Measurements from ENCODE around the gene USE1. TPM values are rescaled to one million over a fixed set of nuclear protein-coding genes. Genes with fewer than 3 reads are reported as not detected.
A peak's percentile ranks its signal among the peaks of the same experiment; 100 is the strongest.

USE1 gene, protein sequence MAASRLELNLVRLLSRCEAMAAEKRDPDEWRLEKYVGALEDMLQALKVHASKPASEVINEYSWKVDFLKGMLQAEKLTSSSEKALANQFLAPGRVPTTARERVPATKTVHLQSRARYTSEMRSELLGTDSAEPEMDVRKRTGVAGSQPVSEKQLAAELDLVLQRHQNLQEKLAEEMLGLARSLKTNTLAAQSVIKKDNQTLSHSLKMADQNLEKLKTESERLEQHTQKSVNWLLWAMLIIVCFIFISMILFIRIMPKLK
- total RNA-seq, result 10 to 100 TPM; 19.9 to 20.4 TPM

DNA sequence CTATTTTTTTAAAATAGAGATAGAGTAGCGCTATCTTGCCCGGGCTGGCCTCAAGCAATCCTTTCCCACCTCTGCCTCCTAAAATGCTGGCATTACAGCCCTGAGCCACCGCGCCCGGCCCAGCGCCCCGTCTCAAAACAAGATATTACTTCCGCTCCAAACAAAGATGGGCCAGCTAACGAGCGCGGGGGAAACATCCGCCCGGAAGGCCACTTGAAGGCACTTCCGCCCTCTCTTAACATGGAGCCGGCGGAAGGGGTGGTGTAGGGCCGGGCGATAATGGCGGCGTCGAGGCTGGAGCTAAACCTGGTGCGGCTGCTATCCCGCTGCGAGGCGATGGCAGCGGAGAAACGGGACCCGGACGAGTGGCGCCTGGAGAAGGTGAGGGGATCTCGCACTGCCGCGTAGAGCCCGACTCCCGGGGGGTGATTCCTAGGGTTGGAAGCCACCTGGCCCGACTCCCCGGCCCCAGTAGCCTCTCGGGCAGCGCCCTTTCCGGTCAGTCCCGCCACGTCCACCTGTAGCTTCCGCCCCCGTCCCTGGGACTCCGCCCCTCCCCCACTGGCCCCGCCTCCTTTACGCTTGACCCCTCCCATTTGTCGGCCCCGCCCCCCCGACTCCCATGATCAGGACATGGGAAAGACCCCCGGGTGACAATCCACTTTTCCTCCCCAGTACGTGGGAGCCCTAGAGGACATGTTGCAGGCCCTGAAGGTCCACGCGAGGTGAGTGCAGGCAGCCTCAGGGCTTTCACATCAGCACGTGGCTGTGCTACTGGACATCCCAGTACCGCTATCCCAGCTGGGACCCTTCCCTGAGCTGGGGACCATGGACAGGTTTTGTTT lies at the start of gene USE1:
Gene USE1, plus strand, starts transcription at position 231 of the 845 bp plus-strand sequence. Its CDS starts 49 bp downstream, at position 280.
- Mint-ChIP-seq H3K4me1 (peaks cover 25% of the 10 kb centered on the region), H3K27me3 (no peaks in the 10 kb centered on the region), H3K4me3 (peak within 1 kb of the TSS; percentile 77), H3K9me3 (no peaks in the 10 kb centered on the region), H3K36me3 (ENCODE audit: low read depth) (peaks cover 44% of the 10 kb centered on the region), H3K27ac (peak within 1 kb of the TSS; percentile 96)
- CTCF ChIA-PET, result interaction anchor here (0.9 to 2.1 kb wide), 6 partner anchors 11 to 67 kb away, joined by 3 to 15 read pairs (median 5); partner anchors contain the start of genes BABAM1 and OCEL1
- POLR2A ChIA-PET, result interaction anchor here (0.6 to 3.3 kb wide), 18 partner anchors 8 to 589 kb away, joined by 3 to 46 read pairs (median 4); partner anchors contain the start of genes ABHD8, ANKLE1, BABAM1 and MYO9B
- DNase-seq, result peak; percentile 91

DNA sequence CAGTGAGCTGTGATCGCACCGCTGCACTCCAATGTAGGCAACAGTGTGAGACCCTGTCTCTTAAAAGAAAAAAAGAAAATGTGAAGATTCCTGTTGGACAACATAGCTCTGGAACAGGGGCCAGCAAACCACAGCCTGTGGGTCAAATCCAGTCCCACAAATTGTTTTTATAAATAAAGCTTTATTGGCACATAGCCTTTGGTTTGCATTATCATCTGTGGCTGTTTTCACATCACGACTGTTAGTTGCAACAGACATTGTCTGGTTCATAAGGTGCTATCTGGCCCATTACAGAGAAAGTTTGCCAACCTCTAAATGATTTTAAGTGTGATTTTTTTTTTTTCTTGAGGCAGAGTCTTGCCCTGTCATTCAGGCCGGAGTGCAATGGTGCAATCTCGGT lies 49.4 kb upstream of the USE1 start:
- peaks cover 58% of the 10 kb centered on the region for H3K36me3 Mint-ChIP-seq (ENCODE audit: low read depth)
- CTCF ChIA-PET, result interaction anchor here (1.1 kb wide), 1 partner anchor 18 kb away, joined by 4 read pairs; no protein-coding TSS in a partner anchor

DNA sequence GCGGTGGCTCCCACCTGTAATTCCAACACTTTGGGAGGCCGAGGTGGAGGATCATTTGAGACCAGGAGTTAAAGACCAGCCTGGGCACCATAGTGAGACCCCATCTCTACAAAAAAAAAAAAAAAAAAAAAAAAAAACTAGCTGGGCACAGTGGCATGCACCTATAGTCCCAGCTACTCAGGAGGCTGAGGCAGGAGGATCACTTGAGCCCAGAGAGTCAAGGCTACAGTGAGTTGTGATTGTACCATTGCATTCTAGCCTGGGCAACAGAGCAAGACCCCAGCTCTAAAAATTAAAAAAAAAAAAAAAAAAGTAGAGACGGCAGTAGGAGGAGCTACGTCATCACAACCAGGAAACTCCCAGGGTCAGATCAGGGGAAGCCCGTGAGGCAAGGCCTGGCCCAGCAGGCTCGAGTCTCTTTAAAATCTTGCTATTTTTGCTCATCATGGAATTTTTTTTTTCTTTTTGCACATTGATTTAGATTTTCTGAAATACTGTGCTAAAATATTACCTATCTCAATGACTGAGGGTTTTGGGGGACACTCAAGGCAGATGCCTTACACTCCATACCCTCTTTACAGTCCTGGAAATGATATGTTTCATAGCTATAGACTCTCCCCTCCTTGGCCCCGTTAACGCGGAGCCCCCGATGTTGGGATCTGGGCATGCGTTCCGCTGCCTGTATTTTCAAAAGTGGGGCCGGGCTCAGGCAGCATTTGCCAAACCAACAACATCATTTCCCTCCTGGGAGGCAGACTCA lies 44.4 kb upstream of the USE1 start:
- Mint-ChIP-seq H3K36me3 (ENCODE audit: low read depth) (peaks cover 48% of the 10 kb centered on the region), H3K27me3 (no peaks in the 10 kb centered on the region), H3K27ac (peak overlapping the region; percentile 21), H3K4me1 (peaks cover 17% of the 10 kb centered on the region), H3K4me3 (no peak overlapping the region), H3K9me3 (no peaks in the 10 kb centered on the region)
- CTCF ChIA-PET, result no interaction called here
- POLR2A ChIA-PET, result interaction anchor here (1.3 kb wide), 1 partner anchor 94 kb away, joined by 4 read pairs; no protein-coding TSS in a partner anchor
- no peak for DNase-seq

More for the DNA sequence above, 49.4 kb upstream of the USE1 start:
- DNase-seq, result no peak
- POLR2A ChIA-PET, result interaction anchor here (0.7 kb wide), 1 partner anchor 42 kb away, joined by 4 read pairs; no protein-coding TSS in a partner anchor
- Mint-ChIP-seq H3K27me3 (no peaks in the 10 kb centered on the region), H3K4me1 (peaks cover 4% of the 10 kb centered on the region), H3K27ac (no peak overlapping the region), H3K4me3 (no peak overlapping the region), H3K9me3 (no peaks in the 10 kb centered on the region)

DNA sequence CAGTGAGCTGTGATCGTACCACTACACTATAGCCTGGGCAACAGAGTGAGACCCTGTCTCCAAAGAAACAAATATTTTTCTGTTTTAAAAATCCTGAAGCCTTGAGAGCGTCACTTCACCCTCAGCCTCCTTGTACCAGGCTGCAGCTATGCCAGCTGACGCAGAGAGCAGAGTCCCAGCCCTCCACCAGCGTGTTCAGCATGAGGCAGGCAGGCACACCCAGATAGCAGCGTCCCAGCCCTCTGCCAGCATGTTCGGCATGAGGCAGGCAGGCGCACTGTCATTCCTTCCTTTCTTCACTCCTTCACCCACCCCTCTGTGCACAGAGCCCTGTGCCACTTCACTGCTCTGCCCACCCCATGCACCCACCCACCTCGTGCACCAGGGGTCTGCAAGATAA lies 43.3 kb upstream of the USE1 start:
- no peaks in the 10 kb centered on the region for H3K9me3 Mint-ChIP-seq

DNA sequence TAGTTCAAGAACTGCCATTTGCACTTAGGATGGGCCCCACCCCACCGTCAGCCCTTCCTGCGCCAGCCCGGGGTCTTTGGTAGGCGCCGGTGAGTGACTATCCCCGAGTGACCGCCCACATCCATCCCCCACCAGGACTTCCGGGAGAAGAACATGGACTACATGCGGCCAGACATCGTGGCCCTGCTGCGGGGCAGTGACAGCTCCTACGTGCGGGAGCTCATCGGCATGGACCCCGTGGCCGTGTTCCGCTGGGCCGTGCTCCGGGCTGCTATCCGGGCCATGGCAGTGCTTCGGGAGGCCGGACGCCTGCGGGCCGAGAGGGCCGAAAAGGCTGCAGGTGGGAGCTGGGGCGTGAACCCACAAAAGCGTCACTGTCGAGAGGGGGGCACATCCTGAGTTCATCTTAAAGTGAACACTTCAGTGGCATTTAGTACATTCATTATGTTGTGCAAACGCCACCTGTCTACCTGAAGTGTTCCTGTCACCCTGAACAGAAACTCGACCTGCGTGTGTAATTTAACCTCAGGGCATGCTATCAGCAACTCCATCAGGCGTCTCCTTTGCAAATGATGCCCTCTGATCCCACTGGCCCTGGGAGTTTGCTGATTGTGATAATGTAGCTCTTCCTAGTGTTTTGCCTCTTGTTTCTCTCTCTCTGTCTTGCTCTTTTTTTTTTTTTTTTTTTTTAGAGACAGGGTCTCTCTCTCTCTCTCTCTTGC lies 42.4 kb upstream of the USE1 start:
- peaks cover 53% of the 10 kb centered on the region for H3K36me3 Mint-ChIP-seq (ENCODE audit: low read depth)
- H3K27ac Mint-ChIP-seq, result no peak overlapping the region
- DNase-seq, result no peak
- POLR2A ChIA-PET, result no interaction called here
- H3K9me3 Mint-ChIP-seq, result no peaks in the 10 kb centered on the region
- H3K27me3 Mint-ChIP-seq, result no peaks in the 10 kb centered on the region
- CTCF ChIA-PET, result interaction anchor here (1.4 kb wide), 1 partner anchor 12 kb away, joined by 5 read pairs; no protein-coding TSS in a partner anchor
- H3K4me1 Mint-ChIP-seq, result peaks cover 17% of the 10 kb centered on the region
- H3K4me3 Mint-ChIP-seq, result no peak overlapping the region

More for the DNA sequence above, 43.3 kb upstream of the USE1 start:
- CTCF ChIA-PET, result no interaction called here
- no peak overlapping the region for H3K4me3 Mint-ChIP-seq
- POLR2A ChIA-PET, result no interaction called here
- H3K27ac Mint-ChIP-seq, result no peak overlapping the region
- H3K36me3 Mint-ChIP-seq (ENCODE audit: low read depth), result peaks cover 47% of the 10 kb centered on the region
- no peak for DNase-seq
- H3K27me3 Mint-ChIP-seq, result no peaks in the 10 kb centered on the region
- peaks cover 17% of the 10 kb centered on the region for H3K4me1 Mint-ChIP-seq

DNA sequence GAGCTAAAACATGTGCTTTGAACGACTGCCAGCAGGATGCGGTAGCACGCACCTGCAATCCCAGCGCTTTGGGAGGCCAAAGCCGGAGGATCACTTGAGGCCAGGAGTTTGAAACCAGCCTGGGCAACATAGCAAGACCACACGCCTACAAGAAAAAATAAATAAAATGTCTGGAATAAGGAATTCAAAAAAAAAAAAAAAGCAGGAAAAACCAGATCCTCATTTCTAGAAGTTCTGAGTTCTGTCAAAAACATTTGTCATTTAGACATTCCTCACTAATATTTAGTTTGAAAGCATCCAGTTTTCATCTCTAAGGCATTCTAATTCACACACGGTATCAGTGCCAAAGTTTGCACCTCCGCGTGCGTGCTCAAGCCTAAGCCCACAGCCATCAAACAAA lies 36.9 kb upstream of the USE1 start:
- Mint-ChIP-seq H3K4me3 (no peak overlapping the region), H3K9me3 (no peaks in the 10 kb centered on the region), H3K27me3 (no peaks in the 10 kb centered on the region), H3K36me3 (ENCODE audit: low read depth) (peaks cover 46% of the 10 kb centered on the region), H3K27ac (no peak overlapping the region), H3K4me1 (peaks cover 17% of the 10 kb centered on the region)
- CTCF ChIA-PET, result no interaction called here
- no peak for DNase-seq
- POLR2A ChIA-PET, result no interaction called here

DNA sequence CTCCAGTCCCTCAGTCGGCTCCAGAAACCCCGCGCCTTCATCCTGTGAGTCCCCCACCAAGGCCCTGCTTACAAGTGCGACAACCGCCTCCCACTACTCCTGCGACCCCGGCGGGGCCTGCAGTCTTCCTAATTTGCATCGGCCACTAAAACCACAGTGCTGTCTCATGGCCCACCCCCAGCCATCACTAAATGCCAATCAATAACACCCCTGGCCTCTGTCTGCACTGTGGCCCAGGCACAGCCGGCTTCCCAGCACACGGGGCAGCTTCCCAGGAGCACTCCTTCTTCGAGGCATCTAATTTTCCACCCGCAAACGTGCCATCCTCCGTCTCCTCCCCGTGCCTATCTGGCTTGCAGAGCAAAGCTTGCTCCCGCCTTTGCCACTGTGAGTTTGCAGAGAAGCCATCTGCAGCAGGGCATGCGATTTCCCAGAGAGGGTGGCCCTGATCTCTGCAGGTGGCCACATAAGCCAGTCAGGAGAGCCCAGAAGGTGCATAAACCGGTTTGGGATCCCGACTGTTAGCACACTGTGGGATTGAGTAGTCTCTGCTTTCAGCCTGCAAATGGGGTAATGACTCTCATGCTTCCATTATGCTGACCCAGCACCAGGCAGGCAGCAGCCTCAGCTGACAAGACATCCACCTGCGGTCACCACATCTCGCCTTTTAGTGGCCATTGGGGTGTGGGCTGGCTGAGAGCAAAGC lies 34.0 kb upstream of the USE1 start:
- ChIA-PET POLR2A (no interaction called here), CTCF (no interaction called here)
- Mint-ChIP-seq H3K27ac (no peak overlapping the region), H3K4me1 (peaks cover 33% of the 10 kb centered on the region), H3K4me3 (no peak overlapping the region), H3K27me3 (no peaks in the 10 kb centered on the region), H3K36me3 (ENCODE audit: low read depth) (peaks cover 57% of the 10 kb centered on the region), H3K9me3 (no peaks in the 10 kb centered on the region)
- no peak for DNase-seq

DNA sequence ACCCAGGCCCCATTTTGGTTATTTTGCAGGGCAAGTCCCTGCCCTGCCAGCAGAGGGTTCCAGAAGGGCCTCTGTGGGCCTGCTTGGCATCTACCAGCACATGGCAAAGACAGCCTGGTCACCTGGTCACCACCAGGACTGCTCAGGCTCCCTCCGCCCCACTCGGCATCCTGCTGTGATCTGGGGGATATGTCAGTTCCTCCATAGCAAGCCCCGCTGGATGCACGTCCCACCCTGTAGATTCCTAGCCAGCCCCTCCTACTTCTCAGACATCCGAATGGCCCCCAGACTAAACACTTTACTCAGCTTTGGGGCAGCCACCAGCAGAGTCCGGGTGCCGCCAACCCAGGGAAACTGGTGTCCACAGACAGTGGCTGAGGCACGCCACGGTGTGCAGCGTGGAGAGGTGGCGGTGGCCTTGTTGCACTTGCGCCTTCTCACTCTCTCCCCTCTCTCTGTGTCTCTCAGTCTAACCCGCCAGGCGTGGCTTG lies 31.8 kb upstream of the USE1 start:
- H3K27me3 Mint-ChIP-seq, result no peaks in the 10 kb centered on the region
- no peaks in the 10 kb centered on the region for H3K9me3 Mint-ChIP-seq
- H3K4me3 Mint-ChIP-seq, result peak overlapping the region; percentile 73
- CTCF ChIA-PET, result interaction anchor here (0.8 to 1.9 kb wide), 12 partner anchors 10 to 236 kb away, joined by 3 to 8 read pairs (median 5); partner anchors contain the start of genes BABAM1, MVB12A and USE1
- DNase-seq, result peak; percentile 30
- H3K27ac Mint-ChIP-seq, result peak overlapping the region; percentile 97
- POLR2A ChIA-PET, result interaction anchor here (0.7 to 3.7 kb wide), 16 partner anchors 9 to 114 kb away, joined by 3 to 44 read pairs (median 4); partner anchors contain the start of genes HAUS8, MYO9B, OCEL1 and USE1
- H3K36me3 Mint-ChIP-seq (ENCODE audit: low read depth), result peaks cover 58% of the 10 kb centered on the region
- peaks cover 34% of the 10 kb centered on the region for H3K4me1 Mint-ChIP-seq

DNA sequence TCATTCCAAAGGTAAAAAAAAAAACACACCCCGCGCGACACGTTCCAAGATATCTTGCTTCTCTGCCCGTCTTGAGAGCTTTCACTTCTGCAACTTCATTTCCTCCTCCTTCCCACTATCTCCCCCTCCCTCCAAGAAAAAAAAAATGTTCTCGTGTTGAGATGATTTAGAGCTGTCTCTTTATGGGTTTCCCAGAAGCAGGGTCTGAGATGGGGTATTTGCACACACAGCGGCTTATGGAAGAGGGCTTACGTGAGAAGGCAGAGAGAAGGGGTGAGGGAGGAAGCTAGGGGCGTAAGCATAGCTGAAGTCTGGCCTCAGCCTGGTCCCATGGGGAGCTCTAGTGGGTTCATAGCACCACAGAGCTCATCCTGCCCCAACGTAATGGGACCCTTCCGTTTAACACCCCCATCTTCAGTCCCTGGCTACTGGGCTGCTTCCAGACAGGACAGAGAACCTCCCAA lies 31.3 kb upstream of the USE1 start:
- H3K36me3 Mint-ChIP-seq (ENCODE audit: low read depth), result peaks cover 56% of the 10 kb centered on the region
- H3K27me3 Mint-ChIP-seq, result no peaks in the 10 kb centered on the region
- H3K4me1 Mint-ChIP-seq, result peaks cover 34% of the 10 kb centered on the region
- POLR2A ChIA-PET, result interaction anchor here (0.7 to 3.7 kb wide), 16 partner anchors 9 to 115 kb away, joined by 3 to 44 read pairs (median 4); partner anchors contain the start of genes HAUS8, MYO9B, OCEL1 and USE1
- CTCF ChIA-PET, result interaction anchor here (0.8 to 1.9 kb wide), 15 partner anchors 10 to 284 kb away, joined by 3 to 8 read pairs (median 5); partner anchors contain the start of genes BABAM1, MVB12A and USE1
- no peaks in the 10 kb centered on the region for H3K9me3 Mint-ChIP-seq
- H3K27ac Mint-ChIP-seq, result peak overlapping the region; percentile 97
- peak overlapping the region; percentile 73 for H3K4me3 Mint-ChIP-seq
- peak; percentile 45 for DNase-seq

DNA sequence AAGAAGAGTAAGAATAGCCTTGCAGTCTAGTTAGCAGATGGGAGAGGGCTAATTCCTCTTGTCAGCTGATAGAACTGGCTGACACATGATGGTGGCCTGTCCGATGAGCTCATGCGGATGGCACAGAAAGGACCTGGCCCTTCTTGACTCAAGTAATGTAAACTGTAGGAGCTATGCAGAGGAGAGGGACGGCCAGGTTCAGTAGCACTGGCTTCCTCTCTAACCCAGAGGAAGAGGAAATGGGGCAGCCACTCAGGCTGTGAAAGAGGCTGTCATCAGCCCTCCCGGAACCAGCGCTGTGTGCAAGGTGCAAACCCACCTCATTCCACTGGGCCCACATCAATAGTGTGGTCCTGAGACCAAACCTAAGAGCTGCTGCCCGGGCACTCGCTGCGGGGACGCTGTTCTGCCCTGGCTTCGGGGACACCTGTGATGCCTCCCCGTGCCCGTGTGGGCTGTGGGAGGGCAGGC lies 30.8 kb upstream of the USE1 start:
- Mint-ChIP-seq H3K9me3 (no peaks in the 10 kb centered on the region), H3K27me3 (no peaks in the 10 kb centered on the region), H3K36me3 (ENCODE audit: low read depth) (peaks cover 58% of the 10 kb centered on the region), H3K4me1 (peaks cover 34% of the 10 kb centered on the region), H3K4me3 (peak overlapping the region; percentile 73), H3K27ac (peak overlapping the region; percentile 97)
- ChIA-PET POLR2A (interaction anchor here (0.5 to 3.7 kb wide), 16 partner anchors 9 to 1312 kb away, joined by 3 to 44 read pairs (median 4); partner anchors contain the start of genes HAUS8, MYO9B, OCEL1 and USE1), CTCF (interaction anchor here (0.8 to 1.9 kb wide), 16 partner anchors 11 to 285 kb away, joined by 3 to 8 read pairs (median 5); partner anchors contain the start of genes BABAM1, MVB12A and USE1)
- peak; percentile 79 for DNase-seq

DNA sequence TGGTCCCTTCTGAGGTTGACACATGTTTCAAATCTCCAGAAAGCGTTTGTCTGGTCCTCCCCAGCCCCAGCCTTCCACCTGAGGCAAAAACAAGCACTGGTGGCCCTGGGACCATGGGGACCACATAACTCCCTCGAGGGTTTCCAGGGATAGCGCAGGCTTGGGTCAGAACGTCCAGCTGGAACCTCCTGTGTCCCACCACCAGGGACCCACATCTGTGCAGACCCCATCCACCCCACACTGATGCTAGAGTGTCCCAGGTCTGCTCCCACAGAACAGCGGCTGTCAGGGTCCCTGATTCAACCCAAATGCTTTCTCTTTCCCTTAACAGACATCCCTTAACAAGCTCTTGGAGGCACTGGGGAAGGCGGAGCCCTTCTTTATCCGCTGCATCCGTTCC lies 29.6 kb upstream of the USE1 start:
- ChIA-PET POLR2A (interaction anchor here (3.2 to 3.7 kb wide), 2 partner anchors 29 to 61 kb away, joined by 24 to 44 read pairs; partner anchors contain the start of gene USE1), CTCF (interaction anchor here (1.1 to 1.3 kb wide), 2 partner anchors 10 to 16 kb away, joined by 3 read pairs; no protein-coding TSS in a partner anchor)
- Mint-ChIP-seq H3K4me1 (peaks cover 34% of the 10 kb centered on the region), H3K36me3 (ENCODE audit: low read depth) (peaks cover 61% of the 10 kb centered on the region), H3K4me3 (no peak overlapping the region), H3K27ac (peak overlapping the region; percentile 67), H3K9me3 (no peaks in the 10 kb centered on the region), H3K27me3 (no peaks in the 10 kb centered on the region)
- no peak for DNase-seq

Measured in activated CD4-positive, alpha-beta memory T cell treated with anti-CD3 and anti-CD28 coated beads, Interleukin-2, amount 10 ng/mL, durations not matched to agents 7 days and 5 days (primary cell).